T-helper 9 cell (primary cell): Measurements from ENCODE around the gene SIK2.

Experiments used
- DNase-seq: peaks from one replicate; pipeline ENCODE4 v3.0.0-alpha.2; 2020

The SIK2 gene

GRCh38 chr11:111733016-111733415 lies 130.8 kb downstream of the SIK2 start:
- no peak for DNase-seq

- no peak for DNase-seq
Observed at GRCh38 chr11:111733611-111734088, 131.4 kb downstream of the SIK2 start.

GRCh38 chr11:111734101-111734953 lies 132.1 kb downstream of the SIK2 start:
- no peak for DNase-seq

- no peak for DNase-seq
Observed at GRCh38 chr11:111734954-111735261, 132.7 kb downstream of the SIK2 start.

- no peak for DNase-seq
Observed at GRCh38 chr11:111735262-111736116, 133.2 kb downstream of the SIK2 start.

- no peak for DNase-seq
Observed at GRCh38 chr11:111736181-111736590, 133.9 kb downstream of the SIK2 start.

- no peak for DNase-seq
Observed at GRCh38 chr11:111736621-111737443, 134.6 kb downstream of the SIK2 start.

- DNase-seq = no peak
Observed at GRCh38 chr11:111737444-111738210, 135.4 kb downstream of the SIK2 start.

GRCh38 chr11:111739299-111739698 lies 137.1 kb downstream of the SIK2 start:
- no peak for DNase-seq

GRCh38 chr11:111741751-111742150 lies 139.5 kb downstream of the SIK2 start:
- DNase-seq = no peak

GRCh38 chr11:111743700-111744099 lies 141.5 kb downstream of the SIK2 start:
- DNase-seq = no peak

GRCh38 chr11:111745719-111746504 lies 143.7 kb downstream of the SIK2 start:
- no peak for DNase-seq

GRCh38 chr11:111748035-111748804 lies 146.0 kb downstream of the SIK2 start:
- no peak for DNase-seq

GRCh38 chr11:111749646-111750045 lies 147.4 kb downstream of the SIK2 start:
- no peak for DNase-seq

- DNase-seq = no peak
Observed at GRCh38 chr11:111756097-111756496, 153.8 kb downstream of the SIK2 start.

GRCh38 chr11:111759376-111759775 lies 157.1 kb downstream of the SIK2 start:
- DNase-seq = no peak

- no peak for DNase-seq
Observed at GRCh38 chr11:111759778-111760407, 157.6 kb downstream of the SIK2 start.

GRCh38 chr11:111761036-111761435 lies 158.8 kb downstream of the SIK2 start:
- no peak for DNase-seq

- no peak for DNase-seq
Observed at GRCh38 chr11:111762526-111762925, 160.3 kb downstream of the SIK2 start.
